NCI-H2029 (cell line): Measurements from ENCODE around the gene SLC9A8.

Experiments
- DNase-seq: peaks from one replicate; lab custom pipeline; 2025; lab: John Stamatoyannopoulos, UW

SLC9A8 gene

GRCh38 chr20:49916146-49917002, 103.7 kb downstream of the SLC9A8 start:
- DNase-seq = peak; percentile 84

GRCh38 chr20:49918446-49918845, 105.8 kb downstream of the SLC9A8 start:
- DNase-seq = no peak

DNA sequence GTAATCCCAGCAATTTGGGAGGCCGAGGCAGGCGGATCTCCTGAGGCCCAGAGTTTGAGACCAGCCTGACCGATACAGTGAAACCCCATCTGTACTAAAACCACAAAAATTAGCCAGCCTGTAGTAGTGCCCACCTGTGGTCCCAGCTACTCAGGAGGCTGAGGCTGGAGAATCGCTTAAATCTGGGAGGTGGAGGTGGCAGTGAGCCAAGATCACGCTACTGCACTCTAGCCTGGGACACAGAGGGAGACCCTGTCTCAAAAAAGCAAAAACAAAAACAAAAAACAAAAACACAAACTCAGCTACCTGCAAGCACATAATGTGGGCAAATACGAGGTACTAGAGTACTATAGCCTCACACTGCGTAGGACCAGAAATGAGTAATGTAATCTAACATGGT, 106.4 kb downstream of the SLC9A8 start:
- DNase-seq = no peak

- DNase-seq = no peak
Observed at GRCh38 chr20:49919461-49919860, 106.8 kb downstream of the SLC9A8 start.

GRCh38 chr20:49924247-49924646, 111.6 kb downstream of the SLC9A8 start:
- DNase-seq = no peak

DNA sequence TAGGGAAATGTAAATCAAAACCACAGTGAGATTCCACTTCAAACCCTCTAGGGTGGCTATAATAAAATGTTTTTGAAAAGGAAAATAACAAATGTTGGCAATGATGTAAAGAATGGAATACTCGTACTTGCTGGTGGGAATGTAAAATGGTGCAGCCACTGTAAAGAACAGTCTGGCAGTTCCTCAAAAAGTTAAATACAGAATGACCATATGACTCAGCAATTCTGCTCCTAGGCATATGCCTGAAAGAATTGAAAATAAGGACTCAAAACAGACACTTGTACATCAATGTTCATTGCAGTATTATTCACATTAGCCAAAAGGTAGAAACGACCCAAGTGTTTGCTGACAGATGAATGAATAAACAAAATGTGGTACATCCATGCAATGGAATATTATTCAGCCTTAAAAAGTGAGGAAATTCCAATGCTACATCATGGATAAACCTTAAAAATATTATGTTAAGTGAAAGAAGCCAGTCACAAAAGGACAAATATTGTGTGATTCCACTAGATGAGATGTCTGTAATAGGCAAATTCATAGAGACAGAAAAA, 113.3 kb downstream of the SLC9A8 start:
- DNase-seq = no peak

- peak; percentile 56 for DNase-seq
Observed at GRCh38 chr20:49928411-49929141, 115.9 kb downstream of the SLC9A8 start.

DNA sequence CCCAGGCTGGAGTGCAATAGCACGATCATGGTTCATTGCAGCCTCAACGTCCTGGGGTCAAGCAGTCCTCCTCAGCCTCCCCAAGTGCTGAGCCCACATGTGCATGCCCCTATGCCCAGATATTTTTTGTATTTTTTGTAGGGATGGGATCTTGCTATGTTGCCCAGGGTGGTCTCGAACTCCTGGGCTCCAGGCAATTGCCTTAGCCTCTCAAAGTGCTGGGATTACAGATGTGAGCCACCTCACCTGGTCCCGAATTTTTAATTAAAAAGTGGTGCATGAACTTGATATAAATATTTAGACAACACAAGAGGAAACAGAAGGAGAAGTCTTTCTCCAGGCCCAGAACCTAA, 116.5 kb downstream of the SLC9A8 start:
- no peak for DNase-seq

DNA sequence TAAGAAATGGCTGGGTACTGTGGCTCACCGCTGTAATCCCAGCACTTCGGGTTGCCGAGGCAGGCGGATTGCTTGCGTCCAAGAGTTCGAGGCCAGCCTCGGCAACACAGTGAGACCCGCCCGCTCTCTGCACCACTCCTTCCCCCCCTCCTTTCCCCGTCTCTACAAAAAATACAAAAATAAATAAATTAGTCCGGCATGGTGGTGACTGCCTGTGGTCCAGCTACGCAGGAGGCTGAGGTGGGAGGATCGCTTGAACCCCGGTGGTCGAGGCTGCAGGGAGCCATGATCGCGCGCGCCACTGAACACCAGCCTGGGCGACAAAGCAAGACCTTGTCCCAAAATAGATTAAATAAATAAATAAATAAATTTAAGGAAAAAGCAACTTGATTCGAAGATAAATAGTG, 123.1 kb downstream of the SLC9A8 start:
- no peak for DNase-seq

- DNase-seq = peak; percentile 87
Observed at GRCh38 chr20:49936153-49937026, 123.8 kb downstream of the SLC9A8 start, which contains the start of gene RNF114. RNF114 (plus strand) TSS chr20:49936397; CDS start chr20:49936413, 16 bp downstream.

GRCh38 chr20:49937027-49937929, 124.7 kb downstream of the SLC9A8 start:
- no peak for DNase-seq

DNA sequence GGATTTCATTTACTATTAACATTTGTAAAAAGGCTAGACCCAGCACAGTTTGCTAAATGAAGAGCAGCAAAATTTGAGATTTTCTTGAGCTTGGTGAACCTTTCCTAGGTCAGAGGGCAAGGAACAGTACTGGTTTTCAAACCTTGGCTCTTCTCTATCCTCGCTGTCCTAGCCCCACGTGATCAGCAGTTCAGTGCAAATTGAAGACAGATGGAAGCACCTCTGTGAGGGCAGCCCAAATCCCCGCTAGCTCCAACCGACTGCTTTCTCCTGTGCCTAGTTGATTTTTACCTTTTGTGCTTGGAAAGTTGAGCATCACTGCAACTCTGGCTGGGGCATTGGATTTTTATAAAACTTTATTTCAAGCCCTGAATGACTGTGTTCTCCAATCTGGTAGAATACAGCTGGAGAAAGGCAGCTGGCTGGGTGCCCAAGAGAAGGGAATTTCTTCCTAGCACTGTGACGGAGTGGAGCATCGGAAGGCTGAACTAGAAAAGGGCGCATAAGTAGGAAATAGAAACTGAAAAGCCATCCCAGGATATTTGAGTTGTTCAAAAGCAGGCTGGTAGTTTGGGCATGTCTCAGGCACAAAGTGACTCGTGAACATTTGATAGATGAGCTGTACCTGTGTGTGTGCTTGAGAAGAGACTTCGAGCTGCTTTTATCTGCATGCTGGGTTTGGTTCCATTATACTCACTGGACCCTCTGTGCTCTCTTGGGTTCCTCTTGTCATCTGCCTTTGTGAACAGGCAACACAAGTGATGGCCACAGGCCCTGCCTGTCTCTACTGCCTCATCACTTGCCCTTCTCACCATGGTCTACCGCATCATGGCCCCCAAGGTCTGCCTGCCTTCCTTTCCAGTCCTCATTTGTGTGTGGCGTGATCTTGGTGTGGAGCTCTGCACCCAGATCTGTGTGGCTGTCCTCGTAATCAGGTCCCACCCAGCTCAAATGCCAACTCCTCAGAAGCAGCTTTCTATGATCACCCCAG, 125.8 kb downstream of the SLC9A8 start:
- DNase-seq = no peak

DNA sequence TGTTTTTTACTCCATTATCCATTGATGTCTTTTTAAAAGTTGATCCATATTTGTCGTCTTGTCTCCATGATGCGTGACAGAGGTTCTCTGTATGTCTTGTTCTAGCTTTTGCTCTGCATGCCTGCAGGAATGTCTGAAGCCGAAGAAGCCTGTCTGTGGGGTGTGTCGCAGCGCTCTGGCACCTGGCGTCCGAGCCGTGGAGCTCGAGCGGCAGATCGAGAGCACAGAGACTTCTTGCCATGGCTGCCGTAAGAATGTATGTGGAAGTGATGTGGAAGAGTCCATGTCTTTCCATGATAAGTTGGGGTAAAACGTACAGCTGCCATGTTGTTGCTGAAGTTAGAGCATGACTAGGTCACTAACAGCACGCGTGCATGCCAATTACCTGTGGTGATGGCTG, 128.8 kb downstream of the SLC9A8 start:
- DNase-seq = no peak
